GM21447 (cell line): ENCODE results near the gene PPP4C.

Experiments used
- ATAC-seq: cut with Tn5 transposase; IDR thresholded peaks from one replicate; pipeline ENCODE4 v1.9.1; 2021; ENCODE audit not compliant: unreplicated experiment

Gene PPP4C

DNA sequence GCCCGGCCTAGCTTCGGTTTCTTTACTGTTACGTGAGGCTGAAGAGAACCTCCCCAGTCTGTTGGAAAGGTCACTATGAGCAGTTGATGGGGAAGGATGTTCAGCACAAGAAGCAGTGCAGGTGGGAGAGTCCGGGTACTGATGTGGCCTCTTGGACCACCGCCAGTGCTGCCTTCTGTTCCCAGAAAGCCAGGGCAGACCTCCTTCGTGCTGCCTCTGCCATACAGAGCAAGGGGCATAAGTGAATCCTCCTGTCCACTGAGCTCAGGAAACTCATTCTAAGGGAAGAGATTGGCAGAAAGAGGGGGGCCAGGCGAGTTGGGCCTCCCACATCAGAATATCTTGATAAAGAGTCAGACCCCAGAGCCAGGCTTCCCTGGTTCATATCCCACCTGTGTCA lies 3.7 kb downstream of the PPP4C start:
- ATAC-seq, result no peak

DNA sequence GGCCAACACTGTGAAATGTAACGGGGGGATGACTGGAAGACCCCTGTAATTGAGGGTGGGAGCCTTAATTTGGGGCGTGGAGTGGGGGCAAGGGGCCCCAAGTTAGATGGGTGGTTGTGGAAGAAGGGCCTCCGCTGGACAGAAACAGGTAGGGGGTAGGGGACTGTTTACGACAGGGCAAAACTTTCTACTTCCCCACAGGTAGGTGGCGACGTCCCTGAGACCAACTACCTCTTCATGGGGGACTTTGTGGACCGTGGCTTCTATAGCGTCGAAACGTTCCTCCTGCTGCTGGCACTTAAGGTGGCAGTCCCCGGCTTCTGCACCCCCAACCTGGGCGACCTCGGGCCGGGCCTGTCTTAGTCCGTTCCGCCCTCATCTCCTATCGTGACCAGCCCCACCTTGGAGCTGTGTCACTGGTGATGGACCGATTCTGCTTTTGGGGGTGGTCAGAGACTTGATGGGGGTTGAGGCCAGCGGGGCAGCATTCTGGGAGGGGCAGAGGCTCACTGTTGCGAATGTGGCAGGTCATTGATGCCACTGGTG lies 6.8 kb downstream of the PPP4C start:
- no peak for ATAC-seq

DNA sequence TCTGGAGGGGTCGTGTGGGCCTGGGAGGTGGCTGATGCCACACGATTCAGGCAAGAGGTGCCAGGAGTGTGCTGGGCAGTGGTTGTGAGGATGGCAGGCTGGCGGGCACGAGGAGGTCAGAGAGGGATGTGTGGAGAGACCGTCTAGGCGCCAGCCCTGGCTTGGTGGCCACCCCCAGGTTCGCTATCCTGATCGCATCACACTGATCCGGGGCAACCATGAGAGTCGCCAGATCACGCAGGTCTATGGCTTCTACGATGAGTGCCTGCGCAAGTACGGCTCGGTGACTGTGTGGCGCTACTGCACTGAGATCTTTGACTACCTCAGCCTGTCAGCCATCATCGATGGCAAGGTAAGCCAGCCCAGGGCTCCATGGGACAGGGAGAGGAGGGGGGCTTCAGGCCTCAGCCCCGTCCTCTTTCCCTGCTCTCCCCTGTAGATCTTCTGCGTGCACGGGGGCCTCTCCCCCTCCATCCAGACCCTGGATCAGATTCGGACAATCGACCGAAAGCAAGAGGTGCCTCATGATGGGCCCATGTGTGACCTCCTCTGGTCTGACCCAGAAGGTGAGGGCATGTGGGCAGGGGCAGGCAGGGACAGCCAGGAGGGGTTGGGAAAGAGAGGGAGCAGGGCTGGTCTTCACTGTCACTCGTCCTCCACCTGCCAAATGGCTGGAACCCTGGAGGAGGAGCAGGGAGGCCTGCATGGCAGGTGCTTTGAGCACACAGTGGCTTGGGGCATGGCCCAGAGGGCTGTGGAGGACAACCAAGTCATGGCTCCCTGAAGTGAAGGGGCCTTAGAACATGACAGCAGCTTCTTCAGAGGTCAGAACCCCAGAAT lies 7.6 kb downstream of the PPP4C start:
- no peak for ATAC-seq

DNA sequence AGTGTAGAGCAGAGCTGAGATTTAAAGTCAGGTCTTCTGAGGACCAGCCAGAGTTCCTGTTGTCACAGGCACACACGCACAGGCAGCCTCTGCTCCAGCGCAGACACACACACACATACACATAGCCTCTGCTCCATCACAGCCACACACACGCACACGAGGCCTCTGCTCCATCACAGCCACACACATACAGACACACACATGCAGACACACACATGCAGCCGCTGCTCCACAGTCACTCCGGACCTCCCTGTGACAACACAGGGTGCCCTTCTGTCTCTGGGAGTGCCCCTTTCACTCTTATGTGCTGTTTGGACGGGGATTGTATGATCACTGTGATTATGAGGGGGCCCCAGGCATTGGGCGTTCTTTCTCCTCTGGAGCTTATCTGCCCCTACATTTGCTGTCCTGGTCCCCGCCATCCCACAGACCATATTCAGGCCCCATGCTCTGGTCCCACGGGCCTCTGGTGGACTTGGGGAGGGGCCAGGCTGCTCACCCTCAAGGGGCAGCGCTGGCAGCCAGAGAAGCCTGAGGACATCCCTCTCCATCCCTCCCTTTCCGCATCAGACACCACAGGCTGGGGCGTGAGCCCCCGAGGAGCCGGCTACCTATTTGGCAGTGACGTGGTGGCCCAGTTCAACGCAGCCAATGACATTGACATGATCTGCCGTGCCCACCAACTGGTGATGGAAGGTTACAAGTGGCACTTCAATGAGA lies 8.5 kb downstream of the PPP4C start:
- no peak for ATAC-seq

DNA sequence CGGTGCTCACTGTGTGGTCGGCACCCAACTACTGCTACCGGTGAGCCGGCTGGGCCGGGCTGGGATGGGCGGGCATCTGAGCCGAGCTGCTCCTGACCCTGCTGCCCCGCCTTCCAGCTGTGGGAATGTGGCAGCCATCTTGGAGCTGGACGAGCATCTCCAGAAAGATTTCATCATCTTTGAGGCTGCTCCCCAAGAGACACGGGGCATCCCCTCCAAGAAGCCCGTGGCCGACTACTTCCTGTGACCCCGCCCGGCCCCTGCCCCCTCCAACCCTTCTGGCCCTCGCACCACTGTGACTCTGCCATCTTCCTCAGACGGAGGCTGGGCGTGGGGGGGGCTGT lies 9.0 kb downstream of the PPP4C start:
- no peak for ATAC-seq

DNA sequence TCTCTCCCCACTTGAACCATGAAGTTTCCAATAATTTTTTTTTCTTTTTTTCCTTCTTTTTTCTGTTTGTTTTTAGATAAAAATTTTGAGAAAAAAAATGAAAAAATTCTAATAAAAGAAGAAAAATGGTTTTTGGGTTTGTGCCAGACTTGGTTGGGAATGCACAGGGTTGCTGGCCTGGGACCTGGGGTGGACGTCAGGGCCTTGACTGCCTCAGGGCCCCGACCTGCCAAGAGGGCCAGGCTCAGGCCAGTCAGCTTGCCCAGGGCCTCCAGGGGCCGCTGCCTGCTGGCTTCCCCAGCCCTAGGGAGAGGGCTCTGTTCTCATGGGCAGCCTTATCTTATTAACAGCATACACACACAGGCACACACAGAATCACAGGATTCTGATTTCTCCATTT lies 9.5 kb downstream of the PPP4C start:
- no peak for ATAC-seq

DNA sequence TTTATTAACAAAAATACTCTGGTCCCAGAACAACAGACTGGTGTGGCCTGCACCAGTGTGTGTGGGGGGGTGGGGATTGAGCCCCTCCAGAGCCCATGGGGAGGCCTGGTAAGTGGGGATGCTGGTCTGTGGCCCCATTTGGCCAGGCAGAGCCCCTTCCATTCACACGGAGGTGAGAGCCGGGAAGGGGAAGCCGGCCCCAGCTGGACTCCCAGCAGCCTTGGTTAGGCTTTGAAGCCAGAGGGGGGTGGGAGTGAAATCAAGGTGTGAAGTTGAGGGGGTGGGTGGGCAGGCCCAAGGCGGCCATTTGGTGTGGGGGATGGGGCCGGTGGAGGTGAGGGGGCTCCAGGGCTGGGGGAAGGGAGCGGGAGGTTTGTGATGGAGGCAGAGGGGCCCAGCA lies 10.0 kb downstream of the PPP4C start:
- ATAC-seq, result no peak

DNA sequence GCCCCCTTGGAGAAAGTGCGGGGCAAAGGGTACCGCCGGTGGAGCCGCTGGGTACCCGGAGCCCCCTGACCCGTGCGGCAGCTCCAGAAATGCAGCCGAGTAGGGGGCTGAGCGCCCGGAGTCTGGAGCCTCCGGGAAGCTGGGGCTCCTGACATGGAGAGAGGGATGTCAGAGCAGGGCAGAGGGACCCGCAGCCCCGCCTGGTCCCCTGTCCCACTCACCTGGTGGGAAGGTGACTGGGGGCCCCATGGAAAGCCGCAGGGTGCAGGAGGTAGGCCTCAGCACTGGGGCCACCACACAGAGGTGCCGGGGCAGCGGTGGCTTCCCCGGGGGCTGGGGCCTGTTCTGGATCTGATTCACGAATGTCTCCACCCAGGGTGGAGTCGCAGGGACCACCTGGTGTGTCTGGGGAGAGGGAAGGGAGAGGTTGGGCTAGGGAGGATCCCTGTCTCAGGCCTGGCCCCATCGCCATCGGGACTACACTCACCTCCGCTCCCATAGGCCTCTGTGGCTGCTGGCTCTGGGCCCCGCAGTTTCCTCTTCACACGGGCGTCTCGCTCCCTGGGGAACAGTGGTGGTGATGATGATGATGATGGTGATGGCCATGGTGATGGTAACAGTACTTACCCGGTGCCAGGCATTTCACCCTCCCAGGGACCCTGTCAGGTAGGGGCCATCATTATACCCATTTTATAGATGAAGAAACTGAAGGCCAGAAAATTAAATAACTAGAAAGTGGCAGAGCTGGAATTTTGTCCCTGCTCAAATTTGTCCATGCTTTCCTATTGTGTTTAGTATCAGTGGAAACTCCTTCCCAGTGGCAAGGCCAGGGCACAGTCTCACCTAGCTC lies 10.7 kb downstream of the PPP4C start:
- ATAC-seq, result no peak

DNA sequence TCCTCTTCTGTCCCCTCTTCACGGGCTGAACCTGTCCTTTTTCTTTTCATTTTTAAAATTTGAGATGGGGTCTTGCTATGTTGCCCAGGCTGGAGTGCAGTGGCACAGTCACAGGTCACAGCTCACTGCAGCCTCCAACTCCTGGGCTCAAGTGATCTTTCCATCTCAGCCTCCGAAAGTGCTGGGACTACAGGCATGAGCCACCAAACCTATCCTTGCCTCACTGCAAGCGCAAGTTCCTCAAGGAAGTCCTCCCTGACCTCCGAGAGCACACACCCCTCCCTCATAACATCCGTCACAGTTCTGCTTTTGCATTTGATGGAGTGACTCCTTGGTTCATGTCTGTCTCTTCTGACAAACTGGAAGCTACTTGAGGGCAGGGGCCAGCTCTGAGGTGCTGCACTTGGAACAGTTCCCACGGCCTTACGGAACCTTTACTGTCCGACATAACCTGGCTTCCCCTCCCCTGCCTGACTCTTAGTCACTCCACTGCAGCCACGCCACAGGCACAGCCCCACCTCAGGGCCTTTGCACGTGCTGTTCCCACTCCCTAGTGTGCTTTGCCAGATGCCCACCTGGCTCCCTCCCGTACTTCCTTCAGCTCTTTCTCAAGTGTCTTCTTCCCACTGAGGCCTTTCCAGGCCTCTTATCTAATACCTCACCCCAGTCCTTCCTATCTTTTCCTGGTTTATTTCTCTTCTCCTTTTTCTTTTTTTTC lies 11.5 kb downstream of the PPP4C start:
- no peak for ATAC-seq

DNA sequence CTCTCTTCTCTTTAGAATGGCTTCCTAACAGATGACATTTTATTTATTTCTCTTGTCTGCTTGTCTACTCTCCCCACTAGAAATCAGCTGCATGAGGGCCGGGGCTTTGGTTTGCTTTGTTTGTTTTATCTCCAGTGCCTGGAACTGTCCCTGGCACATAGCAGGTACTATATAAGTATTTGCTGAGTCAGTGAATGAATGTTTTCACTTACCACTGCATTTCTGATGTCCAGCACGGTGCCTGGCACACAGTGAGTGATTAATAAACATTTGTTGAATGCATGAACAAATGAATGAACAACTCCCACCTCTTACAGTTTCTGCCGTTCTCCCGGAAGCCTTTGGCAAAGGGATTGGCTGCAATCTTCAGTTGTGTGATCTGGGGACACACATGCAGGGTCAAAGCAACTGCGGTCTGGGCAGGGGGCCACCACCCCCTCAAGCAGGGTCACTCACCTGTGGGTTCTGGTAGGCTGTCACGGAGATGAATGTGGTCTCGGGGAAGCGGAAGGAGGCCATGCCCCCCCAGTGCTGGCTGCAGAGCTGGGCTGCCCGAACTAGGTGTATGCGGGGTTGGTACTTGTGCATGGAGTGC lies 12.5 kb downstream of the PPP4C start:
- ATAC-seq, result no peak

DNA sequence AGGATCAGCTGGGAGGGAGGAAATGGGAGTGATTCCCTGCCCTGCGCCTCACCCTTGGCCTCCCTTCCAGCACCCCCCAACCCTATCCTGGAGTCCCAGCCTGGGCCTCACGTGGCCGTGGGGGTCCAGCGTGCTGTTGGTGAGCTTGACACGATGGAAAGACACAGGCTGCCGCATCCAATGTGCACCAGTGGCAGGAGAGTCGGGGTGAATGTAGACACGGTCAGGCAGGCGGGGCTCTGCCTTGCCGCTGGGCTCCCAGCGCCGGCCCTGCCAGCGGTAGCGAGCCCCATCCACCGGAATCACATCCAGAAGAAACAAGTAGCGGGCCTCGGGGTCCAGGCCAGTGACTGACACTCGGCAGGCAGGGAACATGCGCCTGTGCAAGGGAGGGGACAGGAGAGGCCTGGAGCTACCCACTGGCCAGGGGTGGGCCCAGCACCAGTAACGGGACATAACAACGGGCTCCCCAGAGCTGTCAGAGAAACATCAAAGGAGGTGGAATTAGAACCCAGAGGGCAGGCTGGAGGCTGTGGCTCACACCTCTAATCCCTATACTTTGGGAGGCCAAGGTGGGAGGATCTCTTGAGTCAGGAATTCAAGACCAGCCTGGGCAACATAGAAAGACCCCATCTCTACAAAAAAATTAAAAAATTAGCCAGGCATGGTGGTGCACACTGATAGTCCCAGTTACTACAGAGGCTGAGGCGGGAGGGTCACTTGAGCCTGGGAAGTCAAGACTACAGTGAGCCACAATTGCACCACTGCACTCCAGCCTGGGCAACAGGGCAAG lies 13.2 kb downstream of the PPP4C start:
- no peak for ATAC-seq

DNA sequence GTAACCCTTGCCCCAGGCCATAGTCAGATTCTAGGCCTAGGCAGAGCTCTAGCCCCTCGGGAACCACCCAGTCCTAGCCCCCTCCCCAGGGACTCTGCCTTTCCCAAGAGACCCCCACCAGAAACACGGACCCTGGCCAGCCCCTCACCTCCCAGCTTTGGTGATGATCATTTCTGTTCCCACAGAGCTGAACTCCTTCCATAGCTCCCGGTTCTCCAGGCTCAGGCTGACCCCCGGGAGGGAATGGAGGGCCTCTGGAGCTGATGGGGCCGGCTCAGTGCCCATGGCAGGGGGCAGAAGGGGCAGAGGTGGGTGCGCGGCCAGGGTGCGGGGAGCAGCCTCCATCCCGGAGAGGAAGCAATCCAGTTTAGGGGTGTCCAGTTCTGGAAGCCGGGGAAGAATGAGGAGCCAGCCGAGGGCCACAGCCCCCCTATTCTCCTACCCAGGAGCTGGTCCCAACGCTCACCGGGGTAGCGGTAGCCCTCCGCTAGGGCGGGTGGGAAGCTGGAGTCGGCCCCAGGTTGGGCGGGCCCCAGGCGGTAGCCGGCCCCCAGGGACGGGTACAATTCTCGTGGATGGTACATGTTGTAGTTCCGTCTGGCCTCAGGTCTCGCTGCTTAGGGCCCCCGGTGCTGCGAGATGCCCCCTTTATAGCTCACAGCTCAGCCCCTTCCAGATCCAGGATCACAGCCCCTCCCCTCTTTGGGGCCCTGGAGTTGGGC lies 15.0 kb downstream of the PPP4C start:
- no peak for ATAC-seq

DNA sequence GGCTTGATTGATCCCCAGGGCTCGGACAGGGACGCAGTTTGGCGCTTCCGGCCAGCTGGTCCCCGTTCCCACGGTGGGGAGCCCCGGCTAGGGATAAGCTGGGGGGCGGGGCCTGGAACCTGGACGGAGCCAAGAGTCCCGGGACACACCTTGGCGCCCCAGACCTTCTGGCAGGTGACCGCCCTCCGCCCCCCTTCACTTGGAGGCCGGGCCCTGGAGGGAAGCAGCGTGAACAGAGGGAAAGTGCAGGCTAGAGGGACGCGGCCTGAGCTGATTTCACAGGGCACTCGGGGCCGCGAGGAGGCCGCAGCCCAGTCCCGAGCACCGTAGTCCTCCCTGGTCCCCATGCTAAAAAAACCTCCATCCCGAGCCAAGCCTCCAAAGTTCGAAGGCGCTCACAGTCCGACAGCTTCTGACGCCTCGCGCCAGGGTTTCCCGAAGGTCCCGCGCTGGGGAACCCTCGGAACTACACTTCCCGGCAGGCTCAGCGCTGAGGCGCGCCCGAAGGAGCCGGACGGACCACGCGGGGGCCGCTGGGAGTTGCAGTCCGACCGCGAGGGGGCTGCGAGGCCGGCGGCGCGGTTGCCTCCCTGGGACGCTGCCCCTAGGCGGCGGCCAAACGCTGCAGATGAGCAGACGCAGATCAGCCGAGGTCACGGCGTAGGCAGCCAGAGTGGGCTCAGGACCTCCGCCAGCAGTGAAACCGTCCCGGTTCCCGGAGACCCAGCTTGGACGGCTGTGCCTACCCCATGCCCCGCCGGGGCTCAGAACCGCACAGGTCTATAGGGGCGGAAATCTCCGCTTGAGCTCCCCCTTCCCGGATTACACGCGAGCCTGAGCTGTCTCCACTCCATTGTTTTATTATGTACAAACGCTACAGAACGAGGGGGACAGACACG lies 15.9 kb downstream of the PPP4C start, which contains the start of gene TBX6:
TBX6 (minus strand) TSS at position 451 of the 899 bp plus-strand sequence. CDS start 731 bp downstream, outside the sequence.
- ATAC-seq, result peak; percentile 55

DNA sequence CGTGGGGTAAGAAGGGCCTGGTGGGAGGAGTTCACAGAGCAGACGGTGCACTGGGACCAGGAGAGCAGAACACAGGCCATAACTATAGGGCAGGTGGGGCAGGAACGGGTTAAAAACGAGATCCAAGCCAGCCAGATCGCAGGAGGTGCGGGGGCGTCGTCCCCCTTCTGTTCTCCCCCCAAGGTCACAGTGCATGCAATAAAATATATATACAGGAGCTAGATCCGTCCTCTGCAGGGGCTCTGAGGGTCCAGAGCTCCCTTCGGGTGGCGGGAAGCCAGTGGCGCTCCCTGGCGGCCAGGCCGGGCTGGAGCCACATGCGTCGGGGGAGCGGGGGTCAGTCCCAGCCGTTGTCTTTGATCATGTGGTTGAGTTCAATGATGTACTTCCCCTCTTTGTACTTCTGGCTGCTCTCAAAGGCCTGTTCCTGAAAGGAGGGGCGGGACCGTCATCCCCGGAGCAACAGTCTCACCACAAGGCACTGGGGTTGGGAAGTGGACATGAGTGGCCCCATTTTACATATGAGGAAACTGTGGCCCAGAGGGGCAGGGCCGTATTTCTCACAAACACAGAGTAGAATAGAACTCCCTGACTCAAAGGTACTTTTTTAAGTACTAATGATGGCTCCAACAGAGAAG lies 16.7 kb downstream of the PPP4C start:
- ATAC-seq, result peak; percentile 52

DNA sequence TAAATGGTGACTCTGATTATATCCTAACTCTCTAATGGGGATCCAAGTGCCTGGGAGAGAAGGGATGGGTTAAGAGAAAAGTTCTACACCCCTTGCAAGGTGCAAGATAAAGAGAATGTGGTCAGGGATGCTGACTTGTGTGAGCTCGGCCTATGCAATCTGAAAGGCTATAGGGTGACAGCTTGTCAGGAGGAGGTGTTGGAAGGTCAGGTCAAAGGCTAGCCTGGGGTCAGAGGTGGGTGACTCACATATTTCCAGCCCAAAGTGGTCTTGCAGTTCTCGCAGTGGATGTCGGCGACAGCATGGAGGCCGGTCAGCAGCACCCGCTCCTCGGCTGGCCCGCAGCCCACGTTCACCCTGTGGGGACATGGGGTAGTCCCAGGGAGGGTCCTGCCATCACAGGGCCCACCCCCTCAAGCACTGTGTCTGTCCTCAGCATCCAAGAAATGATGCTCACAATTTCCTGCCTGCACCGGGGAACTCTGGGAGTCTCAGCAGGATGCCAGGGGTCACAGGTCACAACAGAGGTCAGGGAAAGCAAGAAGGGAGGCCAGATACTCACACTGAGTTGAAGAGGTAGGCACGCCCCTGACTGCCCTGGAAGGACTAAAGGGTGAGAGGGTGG lies 18.9 kb downstream of the PPP4C start:
- ATAC-seq, result no peak

DNA sequence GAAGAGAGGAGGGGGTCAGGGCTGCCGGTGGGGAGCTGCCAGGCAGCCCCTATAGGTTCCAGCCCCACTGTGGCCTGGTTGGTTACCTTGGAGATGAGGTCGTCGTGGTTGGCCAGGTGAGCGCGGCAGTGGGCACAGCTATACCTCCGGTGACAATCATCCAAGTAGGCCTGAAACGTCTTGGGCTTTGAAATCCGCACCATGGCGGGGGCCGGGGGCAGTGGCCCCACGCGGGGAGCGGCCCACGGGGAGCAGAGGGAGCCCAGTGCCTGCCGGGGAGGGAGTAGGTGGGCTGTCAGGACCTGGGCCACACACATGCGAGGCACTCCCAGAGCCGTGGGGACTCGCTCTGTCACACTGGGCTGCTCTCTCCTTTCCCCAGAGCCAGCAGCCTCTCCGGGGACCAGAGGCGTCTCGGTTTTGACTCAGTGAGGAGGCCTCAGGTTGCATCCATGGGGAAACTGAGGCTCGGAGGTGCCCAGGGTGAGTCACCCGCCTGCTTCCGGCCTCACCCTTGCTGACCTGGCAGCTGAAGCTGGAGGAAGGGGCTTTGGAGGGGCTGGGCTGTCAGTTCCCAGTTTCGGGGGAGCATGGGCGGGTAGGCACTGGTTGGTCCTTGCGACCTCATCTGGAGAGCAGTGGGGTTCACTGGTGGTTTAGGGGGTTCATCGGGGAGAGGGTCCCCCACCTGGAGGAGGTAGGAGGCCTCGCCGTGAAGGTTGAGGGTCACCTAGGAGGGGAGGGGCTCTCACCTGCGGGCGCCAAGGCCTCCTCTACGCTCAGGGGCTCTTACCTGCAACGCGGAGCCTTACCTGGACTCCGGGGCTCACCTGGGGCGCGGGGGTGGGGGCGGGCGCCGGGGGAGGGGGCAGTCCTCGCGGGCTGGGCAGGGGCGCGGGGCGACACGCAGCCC lies 19.6 kb downstream of the PPP4C start:
- no peak for ATAC-seq
